SK-N-SH (cell line): ENCODE results near the gene PSMA6. TPM values are rescaled to one million over a fixed set of nuclear protein-coding genes. Genes with fewer than 3 reads are reported as not detected.

Experiments
- CTCF ChIA-PET: fragments of 300-600, 350-600 bp; formaldehyde crosslinking; extraction: SDS; loops from one replicate; lab custom pipeline; 2021; lab: Yijun Ruan, JAX
- POLR2A ChIA-PET: fragments of 350-600 bp; sonication (Branson Sonifier 250); formaldehyde crosslinking; extraction: SDS; loops from one replicate; lab custom pipeline; 2020; ENCODE audit warnings: antibody characterized with exemption, inconsistent platforms; lab: Yijun Ruan, JAX
- DNase-seq: peaks from one replicate; pipeline ENCODE4 v3.0.0; 2012
- H2AFZ ChIP-seq: fragments of 200-600 bp; sonication (generic); 2 replicates; pipeline ENCODE4 v1.8.1; 2016; ENCODE audit warnings: antibody characterized with exemption, mild to moderate bottlenecking, low read depth
- H3F3A ChIP-seq: fragments of 200-600 bp; sonication (generic); replicated peaks from 2 replicates; pipeline ENCODE3; 2016; ENCODE audit warnings: antibody characterized with exemption, mild to moderate bottlenecking; ENCODE audit not compliant: insufficient read depth
- H3K27ac ChIP-seq, 2 experiments: fragments of 200-500 bp in 1 of 2; fragments of 200-600 bp in 1 of 2; sonication (Bioruptor generic) in 1 of 2; sonication (generic), shearing (Covaris generic) in 1 of 2; 2 replicates each; pipeline versions ENCODE4 v1.5.1 to v1.6.1; 2014 to 2016; ENCODE audit warnings: low read depth in 2 of 2, inconsistent platforms in 1 of 2, low read length in 1 of 2, mild to moderate bottlenecking in 1 of 2, mixed read lengths in 1 of 2
- H3K27me3 ChIP-seq: fragments of 200-600 bp; sonication (generic), shearing (Covaris generic); 2 replicates; pipeline ENCODE4 v1.6.1; 2016; ENCODE audit warnings: mixed run types; ENCODE audit not compliant: insufficient read depth
- H3K36me3 ChIP-seq, 2 experiments: fragments of 200-500 bp in 1 of 2; fragments of 200-600 bp in 1 of 2; sonication (Bioruptor generic) in 1 of 2; sonication (generic) in 1 of 2; replicated peaks in 1 of 2; 2 replicates each; pipeline versions ENCODE3 to v1.5.1; 2014 to 2016; ENCODE audit warnings: low read length in 1 of 2, mild to moderate bottlenecking in 1 of 2; ENCODE audit not compliant: insufficient read depth in 2 of 2, control insufficient read depth in 1 of 2
- H3K4me1 ChIP-seq, 2 experiments: fragments of 200-500 bp in 1 of 2; fragments of 200-600 bp in 1 of 2; sonication (Bioruptor generic) in 1 of 2; sonication (generic), shearing (Covaris generic) in 1 of 2; 2 replicates each; pipeline versions ENCODE4 v1.5.1 to v1.6.1; 2014 to 2016; ENCODE audit warnings: low read depth in 1 of 2, low read length in 1 of 2, mixed run types in 1 of 2; ENCODE audit not compliant: insufficient read depth in 2 of 2, control insufficient read depth in 1 of 2
- H3K4me2 ChIP-seq: fragments of 200-600 bp; sonication (generic), shearing (Covaris generic); 2 replicates; pipeline ENCODE4 v1.6.1; 2017; ENCODE audit warnings: mixed run types
- H3K4me3 ChIP-seq, 2 experiments: fragments of 200-500 bp in 1 of 2; fragments of 200-600 bp in 1 of 2; sonication (Bioruptor generic) in 1 of 2; sonication (generic), shearing (Covaris generic) in 1 of 2; 2 replicates each; pipeline versions ENCODE4 v1.5.1 to v1.8.1; 2014 to 2016; ENCODE audit warnings: low read depth in 2 of 2, inconsistent platforms in 1 of 2, low read length in 1 of 2, mild to moderate bottlenecking in 1 of 2, mixed read lengths in 1 of 2, moderate library complexity in 1 of 2
- H3K79me2 ChIP-seq: fragments of 200-600 bp; sonication (generic); 2 replicates; pipeline ENCODE4 v1.8.1; 2017; ENCODE audit warnings: mild to moderate bottlenecking; ENCODE audit not compliant: insufficient read depth
- H3K9ac ChIP-seq: fragments of 200-600 bp; sonication (generic); 2 replicates; pipeline ENCODE4 v1.6.1; 2017; ENCODE audit warnings: mixed run types
- H3K9me2 ChIP-seq: fragments of 200-600 bp; sonication (generic); 2 replicates; pipeline ENCODE4 v1.6.1; 2017; ENCODE audit warnings: mixed run types
- H3K9me3 ChIP-seq: fragments of 200-600 bp; sonication (generic); 2 replicates; pipeline ENCODE4 v1.6.1; 2017; ENCODE audit warnings: mixed run types, mild to moderate bottlenecking, moderate library complexity
- H4K20me1 ChIP-seq: fragments of 200-600 bp; sonication (generic); 2 replicates; pipeline ENCODE4 v1.6.1; 2017; ENCODE audit warnings: mild to moderate bottlenecking, mixed run types; ENCODE audit not compliant: insufficient read depth
- CHD2 ChIP-seq: fragments of 150-350 bp; IDR thresholded peaks from 2 replicates; pipeline ENCODE4 v1.6.1; 2018; ENCODE audit warnings: low read length; ENCODE audit not compliant: partially characterized antibody
- CTCF ChIP-seq: fragments of 200-600 bp; sonication (generic); IDR thresholded peaks from 2 replicates; pipeline ENCODE4 v1.6.1; 2017; ENCODE audit warnings: antibody characterized with exemption, mild to moderate bottlenecking, moderate library complexity
- ELF1 ChIP-seq: IDR thresholded peaks from 2 replicates; pipeline ENCODE4 v1.4.0; 2012
- EP300 ChIP-seq, 2 experiments: IDR thresholded peaks; 2 replicates each; pipeline versions ENCODE4 v1.4.0 to v1.6.1; 2012; ENCODE audit warnings: borderline replicate concordance in 1 of 2, low read depth in 1 of 2, low read length in 1 of 2
- FOXM1 ChIP-seq: IDR thresholded peaks from 2 replicates; pipeline ENCODE4 v1.4.0; 2012; ENCODE audit warnings: low read depth, mild to moderate bottlenecking
- GABPA ChIP-seq: IDR thresholded peaks from 2 replicates; pipeline ENCODE4 v1.4.0; 2012; ENCODE audit warnings: low read depth, mild to moderate bottlenecking
- GATA2 ChIP-seq: sonication (generic); formaldehyde crosslinking; IDR thresholded peaks from 2 replicates; pipeline ENCODE4 v1.5.0; 2020; ENCODE audit warnings: mild to moderate bottlenecking, missing genetic modification reagents
- IRF3 ChIP-seq: fragments of 150-350 bp; IDR thresholded peaks from 2 replicates; pipeline ENCODE4 v1.6.1; 2016; ENCODE audit warnings: mild to moderate bottlenecking, low read depth, low read length
- JUND ChIP-seq: IDR thresholded peaks from 2 replicates; pipeline ENCODE4 v1.4.0; 2012
- MAX ChIP-seq: IDR thresholded peaks from 2 replicates; pipeline ENCODE4 v1.4.0; 2012; ENCODE audit warnings: low read depth
- MEF2A ChIP-seq: IDR thresholded peaks from 2 replicates; pipeline ENCODE4 v1.4.0; 2012; ENCODE audit warnings: low read depth, borderline replicate concordance
- NFIC ChIP-seq: IDR thresholded peaks from 2 replicates; pipeline ENCODE4 v1.4.0; 2012; ENCODE audit warnings: borderline replicate concordance
- POLR2AphosphoS5 ChIP-seq: IDR thresholded peaks from 2 replicates; pipeline ENCODE4 v1.6.1; 2012; ENCODE audit warnings: low read depth, low read length
- RCOR1 ChIP-seq: fragments of 150-350 bp; IDR thresholded peaks from 2 replicates; pipeline ENCODE4 v1.6.1; 2017; ENCODE audit warnings: antibody characterized with exemption, low read length
- RFX5 ChIP-seq: IDR thresholded peaks from 2 replicates; pipeline ENCODE4 v1.6.1; 2012; ENCODE audit warnings: mild to moderate bottlenecking, improper control_type of control experiment, low read length
- RXRA ChIP-seq: IDR thresholded peaks from 2 replicates; pipeline ENCODE4 v1.4.0; 2012; ENCODE audit warnings: low read depth, mild to moderate bottlenecking, borderline replicate concordance
- SIN3A ChIP-seq: IDR thresholded peaks from 2 replicates; pipeline ENCODE4 v1.6.1; 2012; ENCODE audit warnings: low read depth, mild to moderate bottlenecking, low read length, moderate library complexity, borderline replicate concordance
- SMC3 ChIP-seq: IDR thresholded peaks from 2 replicates; pipeline ENCODE4 v1.6.1; 2012; ENCODE audit warnings: low read depth, low read length, improper control_type of control experiment
- TEAD4 ChIP-seq: IDR thresholded peaks from 2 replicates; pipeline ENCODE4 v1.4.0; 2012; ENCODE audit warnings: mild to moderate bottlenecking, borderline replicate concordance; ENCODE audit not compliant: insufficient read depth
- USF2 ChIP-seq: fragments of 150-350 bp; IDR thresholded peaks from 2 replicates; pipeline ENCODE4 v1.6.1; 2017; ENCODE audit warnings: antibody characterized with exemption, low read length, low read depth, borderline replicate concordance
- WGBS: methylation state at CpG from one replicate; pipeline ENCODE4 v1.1.6; 2017; ENCODE audit warnings: low lambda C conversion rate; 5-methylcytosine and 5-hydroxymethylcytosine counted together
- polyA plus RNA-seq, 3 experiments: library from polyadenylated mRNA; depleted of rRNA; stranded (reverse); fragments of >200 nt; gene quantifications; 2 replicates each; pipeline ENCODE4 v1.2.3, GENCODE V29; 2012

The PSMA6 gene
- polyA plus RNA-seq, 1 of the 3 experiments (the other 2 are of a cell fraction), result 174 TPM

DNA sequence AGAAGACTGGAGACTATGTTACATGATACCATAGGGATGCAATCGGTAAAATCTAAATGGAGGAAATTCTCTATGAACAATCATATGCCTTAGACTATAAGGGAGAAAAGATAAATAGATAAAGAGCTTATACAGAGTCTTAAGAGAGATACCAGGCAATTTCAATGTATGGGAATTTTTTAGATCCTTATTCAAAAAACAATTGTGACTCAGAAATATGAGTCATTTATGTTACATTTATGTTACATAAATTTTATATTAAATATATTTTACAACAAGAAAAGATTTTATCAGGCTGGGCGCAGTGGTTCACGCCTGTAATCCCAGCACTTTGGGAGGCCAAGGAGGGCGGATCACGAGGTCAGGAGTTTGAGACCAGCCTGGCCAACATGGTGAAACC lies 36.5 kb upstream of the PSMA6 start:
- WGBS, result 94% methylated on average over 5 of the region's 5 CpGs
- Histone ChIP-seq H3K27me3 (no peaks in the 10 kb centered on the region), H3K9ac (no peak overlapping the region), H3K27ac (no peak overlapping the region), H3K4me3 (no peak overlapping the region), H3K36me3 (no peaks in the 10 kb centered on the region), H4K20me1 (no peaks in the 10 kb centered on the region), H3K4me2 (no peak overlapping the region), H3F3A (peaks cover 9% of the 10 kb centered on the region), H3K9me3 (no peaks in the 10 kb centered on the region), H2AFZ (no peak overlapping the region), H3K79me2 (no peaks in the 10 kb centered on the region), H3K4me1 (no peaks in the 10 kb centered on the region; a peak in 1 of 4 replicates), H3K9me2 (no peaks in the 10 kb centered on the region)
- TF ChIP-seq CHD2, result no peak
- TF ChIP-seq RFX5, result no peak
- no peak for TF ChIP-seq IRF3
- TF ChIP-seq EP300 (IDR thresholded peaks at IDR 0.05; ENCODE audit: borderline replicate concordance in 1 of 2, low read depth in 1 of 2, low read length in 1 of 2), result no peak
- no peak for TF ChIP-seq FOXM1
- TF ChIP-seq CTCF, result no peak
- no peak for TF ChIP-seq SIN3A
- no peak for TF ChIP-seq MAX
- no peak for TF ChIP-seq USF2
- no peak for TF ChIP-seq RCOR1
- TF ChIP-seq ELF1, result no peak
- ChIA-PET POLR2A (no interaction called here), CTCF (no interaction called here)
- DNase-seq, result no peak

- H3F3A ChIP-seq, result peaks cover 9% of the 10 kb centered on the region
- DNase-seq, result no peak
- ChIA-PET CTCF (no interaction called here), POLR2A (no interaction called here)
- H3K27ac ChIP-seq, result 0 out of 4 replicates have a peak overlapping the region, but pooled peaks of 1 of the 2 experiments have one; percentile 6
- no peaks in the 10 kb centered on the region; a peak in 1 of 4 replicates for H3K4me1 ChIP-seq
- WGBS, result 35% methylated on average over 1 of the region's 1 CpG
- TF ChIP-seq ELF1, result no peak
- no peak for TF ChIP-seq POLR2AphosphoS5
- no peak for TF ChIP-seq TEAD4
- TF ChIP-seq MAX, result no peak
- TF ChIP-seq GATA2 (CRISPR knock-in tag), result no peak
- no peak for TF ChIP-seq RXRA
- TF ChIP-seq RCOR1, result no peak
- TF ChIP-seq GABPA, result 0 out of 2 replicates have a peak, but pooled peaks have one; percentile 24
- TF ChIP-seq MEF2A, result no peak
- peak; percentile 21; the same call in 1 of the 2 replicates for TF ChIP-seq NFIC
- no peak for TF ChIP-seq SMC3
- TF ChIP-seq JUND, result no peak
- H4K20me1 ChIP-seq, result no peaks in the 10 kb centered on the region
- no peak overlapping the region for H3K4me3 ChIP-seq
- H3K27me3 ChIP-seq, result no peaks in the 10 kb centered on the region
- H3K9me2 ChIP-seq, result no peaks in the 10 kb centered on the region
- no peak overlapping the region for H2AFZ ChIP-seq
- H3K9ac ChIP-seq, result no peak overlapping the region
- no peaks in the 10 kb centered on the region for H3K79me2 ChIP-seq
- no peak overlapping the region for H3K4me2 ChIP-seq
- H3K36me3 ChIP-seq, result no peaks in the 10 kb centered on the region
- no peaks in the 10 kb centered on the region for H3K9me3 ChIP-seq
Observed at GRCh38 chr14:35257809-35258208, 34.4 kb upstream of the PSMA6 start.
